Loucy (cell line): ENCODE measurements around the gene BBX.

Experiments used
- CTCF ChIP-seq: fragments of 200-600 bp; sonication (generic); conservative IDR thresholded peaks from 2 replicates; pipeline ENCODE4 v1.5.1; 2014; ENCODE audit warnings: mild to moderate bottlenecking, antibody characterized with exemption, low read length
- EZH2phosphoT487 ChIP-seq: fragments of 200-600 bp; IDR thresholded peaks from 2 replicates; pipeline ENCODE4 v1.6.1; 2018; ENCODE audit warnings: antibody characterized with exemption, mild to moderate bottlenecking, moderate library complexity, borderline replicate concordance

GRCh38 chr3:107833722-107834416 is 311.1 kb downstream of the BBX start:
- no peak for TF ChIP-seq CTCF
- TF ChIP-seq EZH2phosphoT487: no peak
